Endometrial microvascular endothelial cells (primary cell): ENCODE measurements around the gene KRT2. TPM values are rescaled to one million over a fixed set of nuclear protein-coding genes. Genes with fewer than 3 reads are reported as not detected.

Source experiments
- in situ Hi-C: cut with HindIII; loops from 2 replicates; pipeline ENCODE4 v1.10.0; 2017; ENCODE audit warnings: low sequenced_read_pairs, low pct_unique_long_range_greater_than_20kb; ENCODE audit errors: inconsistent ontology term
- total RNA-seq: library from RNA; depleted of rRNA; stranded (reverse); fragments of >200 nt; gene quantifications from one replicate; pipeline ENCODE4 v1.2.3, GENCODE V29; 2015; ENCODE audit errors: inconsistent ontology term

The KRT2 gene
- total RNA-seq, 1 donor from 2014 or later: not detected

DNA sequence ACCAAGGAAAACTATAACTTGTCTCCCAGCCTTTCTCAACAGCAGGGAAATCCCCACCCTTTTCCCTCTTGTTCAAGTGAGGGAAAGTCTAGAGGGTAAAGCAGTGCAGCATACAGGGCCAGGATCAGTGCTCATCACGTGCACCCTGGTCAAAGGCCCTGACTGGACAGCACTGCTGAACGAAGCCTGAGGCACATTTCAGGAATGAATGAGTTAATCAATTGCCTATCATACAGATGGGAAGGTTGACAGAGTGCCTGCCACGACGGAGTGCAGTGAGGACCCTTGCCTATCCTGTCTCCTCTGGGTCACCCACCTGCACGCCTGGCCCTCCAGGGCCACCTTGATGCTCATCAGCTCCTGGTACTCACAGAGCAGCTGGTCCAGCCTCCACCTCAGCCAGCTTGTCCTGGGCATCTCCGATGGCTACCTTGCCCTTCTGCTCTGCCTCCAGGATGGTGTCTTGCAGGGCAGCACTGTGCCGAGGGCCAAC lies 22.0 kb downstream of the KRT2 start:
- in situ Hi-C loops: no loop called here

DNA sequence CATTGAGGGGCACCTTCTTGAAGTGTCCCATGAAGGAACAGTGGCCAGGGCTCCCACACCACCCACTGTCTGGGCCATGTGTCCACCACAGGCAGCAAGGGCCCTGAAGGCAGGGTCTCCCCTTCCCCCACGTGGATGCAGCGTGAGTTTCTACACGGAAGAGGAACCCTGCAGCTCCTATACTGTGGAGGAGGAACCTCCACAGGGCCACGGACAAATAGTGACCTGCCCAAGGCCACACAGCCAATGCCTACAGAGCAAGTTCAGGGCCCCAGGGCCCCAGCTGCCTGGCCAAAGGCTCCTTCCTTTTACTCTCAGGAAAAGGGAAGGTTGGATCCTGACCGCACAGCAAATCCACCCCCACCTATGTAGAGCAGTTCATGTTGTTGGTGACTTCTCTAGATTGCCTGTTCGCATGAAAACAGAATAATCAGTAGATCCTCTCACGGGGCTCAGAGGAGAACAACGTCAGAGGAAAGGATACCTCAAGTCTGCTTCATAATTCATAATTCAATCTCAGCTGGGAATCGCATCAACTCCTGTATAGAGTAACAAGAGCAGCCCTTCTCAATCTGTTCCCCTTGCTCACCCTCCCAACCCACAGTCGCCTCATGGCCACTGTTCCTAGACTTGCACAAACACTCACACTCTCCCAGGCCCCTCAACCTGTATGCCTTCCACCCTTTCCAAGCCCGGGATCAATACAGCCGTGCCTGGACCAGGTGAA lies 22.6 kb downstream of the KRT2 start:
- in situ Hi-C loops: no loop called here

GRCh38 chr12:52628841-52629240 lies 23.2 kb downstream of the KRT2 start:
- in situ Hi-C loops: no loop called here

DNA sequence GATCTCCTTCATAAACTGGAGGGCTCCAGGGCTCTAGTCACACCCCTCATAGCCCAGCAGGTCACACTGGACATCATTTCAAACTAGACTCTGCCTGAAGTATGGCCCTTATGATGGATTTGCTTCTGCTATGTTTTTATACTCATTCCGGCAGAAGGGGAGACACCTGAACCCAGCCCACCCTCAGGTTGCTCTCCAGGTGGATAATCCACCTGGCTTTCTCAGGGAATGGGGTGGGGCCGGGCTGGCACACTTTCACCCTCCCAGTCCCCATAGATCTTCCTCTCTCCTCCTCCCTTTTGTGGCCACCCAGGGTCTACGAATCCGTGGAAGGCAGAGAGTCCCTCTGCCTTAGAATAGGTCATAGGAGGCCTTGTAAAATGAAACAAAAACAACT lies 23.9 kb downstream of the KRT2 start:
- in situ Hi-C loops: no loop called here

DNA sequence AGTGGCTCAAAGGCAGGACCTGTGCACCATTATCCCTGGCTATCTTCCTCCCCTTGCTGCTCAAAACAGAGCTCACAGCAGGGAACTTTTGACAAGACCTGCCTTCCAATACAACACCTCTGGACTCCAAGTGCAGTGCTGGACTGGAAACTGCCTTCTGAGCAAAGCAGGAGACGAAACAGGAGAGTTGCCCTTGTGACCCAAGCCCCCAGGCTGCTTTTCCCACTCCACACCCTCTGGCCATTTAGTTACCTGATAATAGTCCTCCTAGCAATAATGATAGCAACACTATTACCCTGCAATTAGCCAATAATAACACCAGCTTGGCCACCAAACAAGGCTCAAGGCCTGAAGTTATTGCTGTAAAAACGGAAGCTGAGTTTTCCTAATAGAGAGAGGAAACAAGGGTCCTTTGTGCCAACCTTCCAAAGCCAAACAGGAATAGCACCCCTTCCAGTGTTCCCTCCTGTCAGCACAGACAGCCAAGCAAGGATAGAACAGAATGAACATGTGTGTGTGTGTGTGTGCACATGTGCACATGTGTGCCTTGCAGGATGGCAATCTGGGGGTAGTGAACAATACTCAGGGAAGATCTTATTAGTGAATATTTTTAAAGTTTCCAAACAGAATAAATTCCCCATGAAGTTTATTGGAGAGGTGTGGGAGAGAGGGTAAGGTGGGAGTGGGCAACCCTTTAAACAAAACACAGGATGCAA lies 24.5 kb downstream of the KRT2 start:
- in situ Hi-C loops: no loop called here

DNA sequence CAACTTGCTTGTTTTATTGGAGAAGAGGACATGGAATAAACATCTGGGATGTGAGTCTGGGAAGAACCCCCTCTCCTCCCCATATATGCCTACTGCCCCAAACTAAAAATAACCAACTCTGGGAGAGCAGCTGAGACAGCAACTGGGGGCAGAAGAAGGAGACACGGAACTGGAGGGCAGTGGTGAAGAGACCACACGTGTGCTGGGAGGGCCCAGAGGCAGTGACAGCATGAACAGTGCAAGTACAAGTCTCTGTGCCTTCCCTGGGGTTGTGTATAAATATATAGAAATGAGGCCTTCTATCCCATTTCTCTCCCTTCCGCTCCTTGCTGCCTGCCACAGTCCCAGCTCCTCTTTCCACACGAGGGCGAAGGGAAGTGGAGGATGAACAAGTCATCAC lies 29.7 kb downstream of the KRT2 start:
- in situ Hi-C loops: no loop called here

- in situ Hi-C loops: no loop called here
Measured at GRCh38 chr12:52618866-52619265, 33.1 kb downstream of the KRT2 start.

DNA sequence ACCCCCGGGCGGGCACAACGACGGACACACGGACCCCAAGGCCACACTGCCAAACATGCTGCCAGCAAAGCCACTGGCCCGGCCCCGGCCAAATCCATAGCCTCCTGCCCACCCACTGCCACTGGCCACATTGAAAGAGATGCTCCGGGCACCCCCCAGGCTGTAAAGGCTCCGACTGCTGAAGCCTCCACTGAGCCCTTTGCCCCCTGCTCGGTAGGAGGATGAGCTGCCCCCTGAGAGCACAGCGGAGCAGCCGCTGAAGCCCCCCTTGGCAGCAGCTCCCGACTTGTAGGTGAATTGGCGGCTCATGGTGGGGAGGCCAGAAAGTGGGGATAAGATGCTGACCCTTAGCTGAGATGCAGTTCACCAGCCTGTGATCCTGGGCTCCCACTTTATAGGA lies 33.8 kb downstream of the KRT2 start, which contains the start of gene KRT73:
Gene KRT73, minus strand, starts transcription at position 344 of the 400 bp plus-strand sequence. Its CDS starts 35 bp downstream, at position 309.
- in situ Hi-C loops: no loop called here

- in situ Hi-C loops: no loop called here
Measured at GRCh38 chr12:52617403-52617785, 34.6 kb downstream of the KRT2 start.

DNA sequence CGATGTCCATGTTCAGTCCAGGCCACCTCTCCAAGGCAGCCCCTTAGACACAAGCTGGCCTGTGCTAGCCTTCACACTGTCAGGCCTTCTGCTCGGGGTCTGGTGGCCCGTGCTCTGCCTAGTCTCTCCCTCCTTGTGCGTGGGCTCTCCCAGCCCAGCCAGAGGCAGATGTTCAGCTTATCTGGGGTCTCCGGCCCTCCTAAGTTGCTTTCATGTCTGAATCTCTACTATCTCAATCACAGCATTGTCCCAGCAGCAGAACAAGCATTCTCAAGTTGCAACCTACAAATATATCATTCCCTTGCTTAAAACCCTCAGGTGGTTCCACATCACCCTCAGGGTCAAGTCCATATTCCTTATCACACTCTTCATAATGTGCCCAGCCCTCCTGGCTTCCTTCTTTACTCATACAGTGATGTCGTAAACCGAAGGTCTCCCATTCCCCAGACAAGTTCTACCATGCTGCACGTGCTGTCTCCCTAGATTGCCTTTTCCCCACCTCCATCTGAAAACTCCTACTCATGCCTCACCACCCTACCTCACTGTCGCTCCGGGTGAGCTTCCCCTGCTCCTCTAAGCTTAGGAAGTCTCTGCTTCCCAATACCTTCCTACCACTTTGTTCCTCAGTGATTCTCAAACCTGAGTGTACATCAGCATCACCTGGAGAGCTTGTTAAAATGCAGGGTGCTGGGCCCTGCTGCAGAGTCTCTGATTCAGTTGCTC lies 35.2 kb downstream of the KRT2 start:
- in situ Hi-C loops: no loop called here

GRCh38 chr12:52615912-52616311 lies 36.1 kb downstream of the KRT2 start:
- in situ Hi-C loops: no loop called here

DNA sequence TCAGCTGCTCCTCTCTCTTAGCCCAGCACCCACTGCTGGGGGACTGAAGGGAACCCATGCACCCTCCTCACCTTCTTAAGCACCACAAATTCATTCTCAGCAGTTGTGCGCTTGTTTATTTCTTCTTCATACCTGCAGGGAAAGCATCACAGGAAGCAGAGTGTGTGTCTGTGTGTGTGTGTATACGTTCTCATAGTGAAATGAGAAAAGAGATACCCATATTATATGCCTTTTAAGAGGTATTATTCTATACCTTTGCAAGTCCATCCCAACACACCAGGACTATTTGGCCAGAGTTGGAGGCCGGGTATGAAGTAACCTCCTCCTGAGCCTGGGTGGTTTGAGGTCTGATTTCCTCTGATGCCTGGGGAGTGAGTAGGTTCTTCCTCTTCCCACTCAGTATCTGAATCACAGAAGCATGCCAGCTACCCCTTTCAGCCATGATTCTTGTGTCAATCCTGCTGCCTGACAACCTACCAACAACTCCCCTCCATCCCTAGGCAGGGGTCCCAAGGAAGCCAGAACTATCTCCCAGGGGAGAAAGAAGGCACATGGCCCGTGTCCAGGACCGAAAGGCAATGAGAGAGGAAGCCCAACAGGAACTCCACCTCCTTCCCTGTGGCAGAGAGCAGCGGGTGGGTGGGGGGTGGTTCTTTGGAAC lies 36.7 kb downstream of the KRT2 start:
- in situ Hi-C loops: no loop called here

DNA sequence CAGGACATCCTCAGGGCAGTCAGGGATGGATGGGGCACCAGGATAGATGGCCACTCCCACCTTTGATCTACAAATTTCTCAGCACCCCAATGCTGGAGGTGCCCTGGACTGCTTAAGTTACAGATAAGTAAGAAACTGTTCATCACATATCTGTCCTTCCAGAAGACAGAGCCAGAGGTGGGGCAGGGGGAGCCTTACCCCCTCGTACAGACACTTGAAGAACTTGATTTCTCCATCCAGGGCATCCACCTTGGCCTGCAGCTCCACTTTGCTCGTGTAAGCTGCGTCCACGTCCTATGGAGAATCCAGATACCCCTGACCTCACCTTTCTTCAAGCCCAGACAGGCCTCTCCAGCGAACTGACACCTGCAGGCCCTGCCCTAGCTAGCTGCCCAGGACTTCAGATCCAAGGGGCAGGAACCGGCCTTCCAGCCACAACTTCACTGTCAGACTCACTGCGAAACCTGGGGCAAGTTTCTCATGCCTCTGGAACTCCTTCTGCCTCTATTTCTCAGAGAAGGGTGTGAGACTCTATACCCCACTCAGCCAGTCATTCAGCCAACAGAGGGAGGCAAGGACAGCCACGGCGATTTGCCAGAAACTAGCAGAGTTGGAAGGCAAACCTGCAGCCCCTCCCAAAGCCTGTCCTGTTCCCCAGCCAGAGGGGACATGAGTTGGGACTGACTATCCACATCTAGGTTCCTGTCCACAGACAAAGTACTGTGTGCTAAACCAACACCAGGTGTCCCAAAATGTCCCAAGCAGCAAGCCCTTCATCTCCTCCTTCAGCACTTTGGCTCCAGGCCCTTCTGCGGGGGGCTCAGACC lies 37.4 kb downstream of the KRT2 start:
- in situ Hi-C loops: no loop called here

- in situ Hi-C loops: no loop called here
Measured at GRCh38 chr12:52613384-52614030, 38.5 kb downstream of the KRT2 start.

- in situ Hi-C loops: no loop called here
Measured at GRCh38 chr12:52612431-52613383, 39.3 kb downstream of the KRT2 start.

DNA sequence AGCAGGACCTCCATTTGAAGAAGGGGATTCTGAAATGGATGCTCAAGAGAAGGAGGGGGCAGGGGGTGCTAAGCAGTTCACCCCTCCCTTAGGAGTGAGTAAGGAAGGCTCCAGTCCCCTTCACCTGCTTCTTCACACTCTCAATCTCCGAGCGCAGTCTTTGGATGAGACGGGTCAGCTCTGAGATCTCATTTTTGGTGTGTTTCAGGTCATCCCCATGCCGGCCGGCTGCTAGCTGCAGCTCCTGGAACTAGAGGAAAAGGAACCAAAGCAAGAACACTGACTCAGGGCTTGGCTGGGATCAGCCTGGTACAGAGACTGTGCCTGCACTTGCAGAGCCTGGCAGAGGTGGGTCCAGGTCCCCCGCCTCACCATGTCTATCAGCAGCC lies 40.9 kb downstream of the KRT2 start:
- in situ Hi-C loops: no loop called here
